Fibroblast of lung (primary cell): ENCODE data around the gene AMPD1. TPM values are rescaled to one million over a fixed set of nuclear protein-coding genes. Genes with fewer than 3 reads are reported as not detected.

Source experiments
- DNase-seq, 2 donors: peaks; one replicate each; pipeline versions ENCODE4 v3.0.0 to v3.0.0-alpha.2; 2010; ENCODE audit warnings: low read depth in 2 of 2
- H2AFZ ChIP-seq: 2 replicates; pipeline ENCODE4 v1.5.1; 2012; ENCODE audit warnings: low read length, control low read depth, inconsistent platforms
- H3K27ac ChIP-seq: 2 replicates; pipeline ENCODE4 v1.5.1; 2011; ENCODE audit warnings: low read length, control low read depth; ENCODE audit not compliant: insufficient read depth
- H3K27me3 ChIP-seq: 2 replicates; pipeline ENCODE4 v1.5.1; 2011; ENCODE audit warnings: mild to moderate bottlenecking, low read length; ENCODE audit not compliant: control insufficient read depth, insufficient read depth
- H3K36me3 ChIP-seq: 2 replicates; pipeline ENCODE4 v1.5.1; 2011; ENCODE audit warnings: low read length; ENCODE audit not compliant: control insufficient read depth, insufficient read depth
- H3K4me1 ChIP-seq: 2 replicates; pipeline ENCODE4 v1.5.1; 2011; ENCODE audit warnings: low read length; ENCODE audit not compliant: control insufficient read depth, insufficient read depth; ENCODE audit errors: extremely low read depth
- H3K4me2 ChIP-seq: 2 replicates; pipeline ENCODE4 v1.5.1; 2011; ENCODE audit warnings: low read length, control low read depth; ENCODE audit not compliant: insufficient read depth; ENCODE audit errors: extremely low read depth
- H3K4me3 ChIP-seq, 4 experiments: fragments of 200-600 bp in 1 of 4; sonication (generic) in 1 of 4; replicated peaks in 1 of 4; 2 replicates each; pipeline ENCODE4 v1.5.1; 2011 to 2016; ENCODE audit warnings: low read length in 4 of 4, low read depth in 3 of 4, mild to moderate bottlenecking in 3 of 4, control low read depth in 2 of 4, inconsistent platforms in 1 of 4, mixed read lengths in 1 of 4; ENCODE audit not compliant: insufficient read depth in 1 of 4; ENCODE audit errors: control extremely low read depth in 1 of 4
- H3K79me2 ChIP-seq: 2 replicates; pipeline ENCODE4 v1.5.1; 2012; ENCODE audit warnings: mild to moderate bottlenecking, low read length, inconsistent platforms; ENCODE audit not compliant: control insufficient read depth, insufficient read depth
- H3K9ac ChIP-seq: 2 replicates; pipeline ENCODE4 v1.5.1; 2011; ENCODE audit warnings: mild to moderate bottlenecking, low read length, control low read depth; ENCODE audit not compliant: insufficient read depth
- H3K9me3 ChIP-seq: 2 replicates; pipeline ENCODE4 v1.5.1; 2012; ENCODE audit warnings: low read depth, low read length; ENCODE audit not compliant: control insufficient read depth, insufficient read depth
- H4K20me1 ChIP-seq: 2 replicates; pipeline ENCODE4 v1.5.1; 2011; ENCODE audit warnings: low read length; ENCODE audit not compliant: control insufficient read depth, insufficient read depth; ENCODE audit errors: extremely low read depth
- CTCF ChIP-seq, 2 donors: IDR thresholded peaks in 1 of 2; conservative IDR thresholded peaks in 1 of 2; 1 replicate in 1 of 2; 2 replicates in 1 of 2; pipeline ENCODE4 v1.5.1; 2011 to 2012; ENCODE audit warnings: low read length in 2 of 2, control low read depth in 1 of 2, inconsistent platforms in 1 of 2, low read depth in 1 of 2, mild to moderate bottlenecking in 1 of 2
- EZH2 ChIP-seq: IDR thresholded peaks from 2 replicates; pipeline ENCODE4 v1.5.1; 2012; ENCODE audit warnings: low read length, control low read depth, mild to moderate bottlenecking; ENCODE audit errors: missing control alignments
- polyA minus RNA-seq: library from RNA; depleted of rRNA, polyadenylated mRNA; stranded (reverse); fragments of >200 nt; gene quantifications from 2 replicates; pipeline ENCODE4 v1.2.3, GENCODE V29; 2011; ENCODE audit warnings: low replicate concordance
- polyA plus RNA-seq, 2 donors: library from polyadenylated mRNA; depleted of rRNA in 1 of 2; stranded (reverse) in 1 of 2; unstranded in 1 of 2; fragments of >200 nt; gene quantifications; 2 replicates each; pipeline ENCODE4 v1.2.1, GENCODE V29; 2011 to 2012; ENCODE audit warnings: missing spikeins in 1 of 2
- total RNA-seq: library from RNA; depleted of rRNA; stranded (reverse); fragments of >200 nt; gene quantifications from 2 replicates; pipeline ENCODE4 v1.2.1, GENCODE V29; 2014

AMPD1 gene
- not detected in 2 replicates for total RNA-seq
- polyA plus RNA-seq: not detected in 2 replicates
- polyA plus RNA-seq (2012): not detected in 2 replicates
- not detected in 2 replicates for polyA minus RNA-seq

DNA sequence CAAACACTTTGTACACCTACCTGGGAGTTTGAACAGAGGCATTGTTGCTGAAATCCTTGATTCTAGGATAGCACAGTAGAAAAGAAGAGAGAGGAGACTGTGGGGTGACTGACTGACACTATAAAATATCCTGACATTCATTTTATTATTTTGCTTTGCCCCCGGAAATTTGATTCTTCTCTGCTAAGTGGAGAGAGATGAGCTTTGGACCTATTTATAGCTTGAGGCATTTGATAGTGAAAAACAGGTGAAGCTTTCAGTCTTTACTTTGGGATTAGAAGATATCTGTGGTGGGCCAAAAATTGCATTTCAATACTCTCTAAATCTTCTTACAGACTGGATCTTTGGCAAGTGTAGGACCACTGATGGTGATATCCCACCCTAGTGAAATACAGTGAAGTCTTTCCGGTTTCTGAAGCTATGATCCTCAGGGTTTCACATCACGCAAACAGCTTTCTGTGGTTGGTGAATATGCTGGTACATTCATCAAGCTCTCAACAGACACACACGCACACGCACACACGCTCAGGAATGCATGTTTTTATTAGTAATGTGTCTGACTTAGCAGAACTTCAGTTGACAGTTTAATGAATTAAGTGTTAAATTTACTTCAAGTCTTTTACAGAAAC lies at the start of gene AMPD1:
Gene AMPD1 (minus strand): TSS at position 117 of the 629 bp plus-strand sequence. CDS start 75 bp downstream, at position 42.
- no peaks in the 10 kb centered on the region for H3K79me2 ChIP-seq
- no peak within 1 kb of the TSS for H3K4me3 ChIP-seq
- peaks cover 2% of the 10 kb centered on the region for H3K27me3 ChIP-seq
- no peak within 1 kb of the TSS for H3K27ac ChIP-seq
- no peaks in the 10 kb centered on the region for H4K20me1 ChIP-seq
- no peaks in the 10 kb centered on the region for H3K9me3 ChIP-seq
- TF ChIP-seq CTCF (conservative IDR thresholded peaks at IDR 0.05 in 1 of 2, IDR thresholded peaks at IDR 0.05 in 1 of 2; ENCODE audit: low read depth in 1 of 2, low read length in 2 of 2) (no peak), EZH2 (no peak)
- H3K4me2 ChIP-seq: no peak within 1 kb of the TSS
- no peak within 1 kb of the TSS for H2AFZ ChIP-seq
- peak; percentile 12 to 75 for DNase-seq
- no peaks in the 10 kb centered on the region for H3K4me1 ChIP-seq
- H3K36me3 ChIP-seq: no peaks in the 10 kb centered on the region
- H3K9ac ChIP-seq: no peak within 1 kb of the TSS

- H3K9ac ChIP-seq: no peak overlapping the region
- no peak for TF ChIP-seq EZH2
- no peak for TF ChIP-seq CTCF (conservative IDR thresholded peaks at IDR 0.05 in 1 of 2, IDR thresholded peaks at IDR 0.05 in 1 of 2; ENCODE audit: low read depth in 1 of 2, low read length in 2 of 2)
- no peaks in the 10 kb centered on the region for H3K9me3 ChIP-seq
- no peaks in the 10 kb centered on the region for H4K20me1 ChIP-seq
- H3K36me3 ChIP-seq: peaks cover 5% of the 10 kb centered on the region
- H3K4me2 ChIP-seq: no peak overlapping the region
- no peak for DNase-seq
- no peak overlapping the region for H3K4me3 ChIP-seq
- no peaks in the 10 kb centered on the region for H3K27me3 ChIP-seq
- no peaks in the 10 kb centered on the region for H3K4me1 ChIP-seq
- no peak overlapping the region for H2AFZ ChIP-seq
- no peak overlapping the region for H3K27ac ChIP-seq
- H3K79me2 ChIP-seq: peaks cover 85% of the 10 kb centered on the region
Measured at GRCh38 chr1:114741963-114742746, 46.8 kb upstream of the AMPD1 start.

- Histone ChIP-seq H3K4me1 (no peaks in the 10 kb centered on the region), H3K4me2 (no peak overlapping the region), H3K27ac (no peak overlapping the region), H4K20me1 (no peaks in the 10 kb centered on the region), H3K36me3 (peaks cover 6% of the 10 kb centered on the region), H3K79me2 (peaks cover 72% of the 10 kb centered on the region), H2AFZ (no peak overlapping the region), H3K9me3 (no peaks in the 10 kb centered on the region), H3K9ac (no peak overlapping the region), H3K4me3 (no peak overlapping the region), H3K27me3 (no peaks in the 10 kb centered on the region)
- DNase-seq: no peak
- no peak for TF ChIP-seq EZH2
- no peak for TF ChIP-seq CTCF (conservative IDR thresholded peaks at IDR 0.05 in 1 of 2, IDR thresholded peaks at IDR 0.05 in 1 of 2; ENCODE audit: low read depth in 1 of 2, low read length in 2 of 2)
Measured at GRCh38 chr1:114740331-114740730, 45.0 kb upstream of the AMPD1 start.
